Lung (tissue), 12 donors: ENCODE results near the gene KCNA5. TPM values are rescaled to one million over a fixed set of nuclear protein-coding genes. Genes with fewer than 3 reads are reported as not detected.

Experiments used
- ATAC-seq: fragments of 200-7000 bp; cut with Tn5 transposase; one replicate; pipeline ENCODE4 v1.9.1; 2020; ENCODE audit warnings: moderate number of reproducible peaks; ENCODE audit not compliant: insufficient read depth, low FRiP score
- DNase-seq, 3 donors: peaks; one replicate each; pipeline ENCODE4 v3.0.0-alpha.2; 2013 to 2017
- H3K27ac ChIP-seq, 2 donors: one replicate each; pipeline ENCODE4 v1.5.1; 2013; ENCODE audit warnings: mild to moderate bottlenecking in 2 of 2, moderate library complexity in 2 of 2, control low read depth in 1 of 2, inconsistent platforms in 1 of 2, low read depth in 1 of 2, low read length in 1 of 2
- H3K27me3 ChIP-seq, 3 donors: one replicate each; pipeline ENCODE4 v1.5.1; 2013; ENCODE audit warnings: low read length in 2 of 3; ENCODE audit not compliant: control insufficient read depth in 3 of 3, insufficient read depth in 3 of 3
- H3K36me3 ChIP-seq, 4 donors: one replicate each; pipeline ENCODE4 v1.5.1; 2013; ENCODE audit warnings: low read length in 4 of 4, mild to moderate bottlenecking in 1 of 4, moderate library complexity in 1 of 4; ENCODE audit not compliant: control insufficient read depth in 4 of 4, insufficient read depth in 4 of 4
- H3K4me1 ChIP-seq, 5 donors: one replicate each; pipeline ENCODE4 v1.5.1; 2013; ENCODE audit warnings: low read length in 5 of 5, mild to moderate bottlenecking in 2 of 5, moderate library complexity in 1 of 5; ENCODE audit not compliant: control insufficient read depth in 5 of 5, insufficient read depth in 5 of 5
- H3K4me3 ChIP-seq: one replicate; pipeline ENCODE4 v1.5.1; 2013; ENCODE audit warnings: mild to moderate bottlenecking, control low read depth, moderate library complexity
- H3K9ac ChIP-seq, 2 donors: one replicate each; pipeline ENCODE4 v1.5.1; 2013; ENCODE audit warnings: low read length in 2 of 2, control low read depth in 1 of 2; ENCODE audit not compliant: insufficient read depth in 1 of 2
- H3K9me3 ChIP-seq, 4 donors: one replicate each; pipeline ENCODE4 v1.5.1; 2013; ENCODE audit warnings: low read length in 3 of 4, mild to moderate bottlenecking in 1 of 4, moderate library complexity in 1 of 4; ENCODE audit not compliant: control insufficient read depth in 4 of 4, insufficient read depth in 3 of 4
- CTCF ChIP-seq: IDR thresholded peaks from 2 replicates; pipeline ENCODE4 v1.5.1; 2012; ENCODE audit warnings: mild to moderate bottlenecking; ENCODE audit errors: control extremely low read depth, extremely low read depth
- WGBS, 2 donors: extraction: QIAGEN DNeasy Blood & Tissue Kit; methylation state at CpG; one replicate each; pipeline ENCODE4 v1.1.7; 2013; 5-methylcytosine and 5-hydroxymethylcytosine counted together
- polyA plus RNA-seq, 2 donors: library from polyadenylated mRNA; stranded (reverse); fragments of 200-250 nt; gene quantifications; one replicate each; pipeline ENCODE4 v1.2.1, GENCODE V29; 2013
- total RNA-seq, 2 donors: library from RNA; depleted of rRNA in 1 of 2; stranded (reverse); fragments of >200 nt in 1 of 2; gene quantifications; one replicate each; pipeline ENCODE4 v1.2.1, GENCODE V29; 2014 to 2021
- donor health status: control.
- donor health status: control.
- donor health status: Bipolar disorder and iron deficiency.
- donor health status: healthy.
- donor health status: DM: yes; HTN: yes; CAD: no.

Gene KCNA5
- total and polyA plus RNA-seq, 4 donors, result 0.46 to 3.8 (median 2.4) TPM

- H3K9ac ChIP-seq, result no peak overlapping the region
- H3K27ac ChIP-seq, result no peak overlapping the region
- ATAC-seq (no peak), DNase-seq (no peak)
- no peak overlapping the region for H3K4me3 ChIP-seq
- peaks cover 0 to 15% (median 0%) of the 10 kb centered on the region in 3 donors for H3K27me3 ChIP-seq
- TF ChIP-seq CTCF, result no peak
- no peaks in the 10 kb centered on the region for H3K36me3 ChIP-seq
- 90 to 93% methylated on average over 6 of the region's 6 CpGs for WGBS, 2 donors
- H3K9me3 ChIP-seq, result peaks cover 0 to 3% (median 0%) of the 10 kb centered on the region in 4 donors
- H3K4me1 ChIP-seq, result peaks cover 0 to 10% (median 5%) of the 10 kb centered on the region in 5 donors
Measured at GRCh38 chr12:5031242-5031641, 12.4 kb upstream of the KCNA5 start.

- WGBS, 2 donors, result 88 to 91% methylated on average over 3 of the region's 3 CpGs
- no peak for ATAC-seq
Measured at GRCh38 chr12:5031958-5032357, 11.7 kb upstream of the KCNA5 start.

GRCh38 chr12:5032821-5033220 lies 10.9 kb upstream of the KCNA5 start:
- 95 to 96% methylated on average over 11 of the region's 11 CpGs for WGBS, 2 donors
- no peak overlapping the region for H3K27ac ChIP-seq
- H3K36me3 ChIP-seq, result no peaks in the 10 kb centered on the region
- peaks cover 0 to 10% (median 5%) of the 10 kb centered on the region in 5 donors for H3K4me1 ChIP-seq
- DNase-seq (no peak), ATAC-seq (no peak)
- H3K4me3 ChIP-seq, result no peak overlapping the region
- TF ChIP-seq CTCF, result no peak
- H3K9me3 ChIP-seq, result peaks cover 0 to 5% (median 0%) of the 10 kb centered on the region in 4 donors
- peaks cover 0 to 5% (median 0%) of the 10 kb centered on the region in 3 donors for H3K27me3 ChIP-seq
- H3K9ac ChIP-seq, result no peak overlapping the region

More at GRCh38 chr12:5031958-5032357, 11.7 kb upstream of the KCNA5 start:
- Histone ChIP-seq H3K36me3 (no peaks in the 10 kb centered on the region), H3K27me3 (peaks cover 0 to 12% (median 0%) of the 10 kb centered on the region in 3 donors), H3K4me3 (no peak overlapping the region), H3K27ac (no peak overlapping the region), H3K9ac (no peak overlapping the region), H3K9me3 (peaks cover 0 to 5% (median 0%) of the 10 kb centered on the region in 4 donors), H3K4me1 (peaks cover 0 to 10% (median 5%) of the 10 kb centered on the region in 5 donors)
- no peak for TF ChIP-seq CTCF
- no peak for DNase-seq

GRCh38 chr12:5033883-5034282 lies 9.8 kb upstream of the KCNA5 start:
- no peak for ATAC-seq
- no peak for TF ChIP-seq CTCF
- DNase-seq, result no peak
- 44 to 47% methylated on average over 1 of the region's 1 CpG for WGBS, 2 donors
- Histone ChIP-seq H3K36me3 (no peaks in the 10 kb centered on the region), H3K9me3 (peaks cover 0 to 5% (median 0%) of the 10 kb centered on the region in 4 donors), H3K9ac (no peak overlapping the region), H3K4me3 (no peak overlapping the region), H3K27me3 (peaks cover 0 to 9% (median 0%) of the 10 kb centered on the region in 3 donors), H3K4me1 (peaks cover 0 to 10% (median 6%) of the 10 kb centered on the region in 5 donors), H3K27ac (no peak overlapping the region)
